ENCODE data around the gene HIPK1.

DNA sequence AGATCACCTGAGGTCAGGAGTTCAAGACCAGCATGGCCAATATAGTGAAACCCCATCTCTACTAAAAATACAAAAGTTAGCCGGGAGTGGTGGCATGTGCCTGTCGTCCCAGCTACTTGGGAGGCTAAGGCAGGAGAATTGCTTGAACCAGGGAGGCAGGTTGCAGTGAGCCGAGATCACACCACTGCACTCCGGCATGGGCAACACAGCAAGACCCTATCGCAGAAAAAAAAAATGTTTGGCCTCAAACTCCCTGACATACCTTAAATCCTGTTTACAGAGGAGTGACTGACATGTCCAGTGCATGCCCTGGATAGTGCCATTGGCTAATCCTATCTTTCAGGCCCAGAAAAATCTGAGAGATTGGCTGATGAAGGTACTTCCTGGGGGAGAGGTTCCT, 12.2 kb upstream of the HIPK1 start:
- TF ChIP-seq, protein P1, sequence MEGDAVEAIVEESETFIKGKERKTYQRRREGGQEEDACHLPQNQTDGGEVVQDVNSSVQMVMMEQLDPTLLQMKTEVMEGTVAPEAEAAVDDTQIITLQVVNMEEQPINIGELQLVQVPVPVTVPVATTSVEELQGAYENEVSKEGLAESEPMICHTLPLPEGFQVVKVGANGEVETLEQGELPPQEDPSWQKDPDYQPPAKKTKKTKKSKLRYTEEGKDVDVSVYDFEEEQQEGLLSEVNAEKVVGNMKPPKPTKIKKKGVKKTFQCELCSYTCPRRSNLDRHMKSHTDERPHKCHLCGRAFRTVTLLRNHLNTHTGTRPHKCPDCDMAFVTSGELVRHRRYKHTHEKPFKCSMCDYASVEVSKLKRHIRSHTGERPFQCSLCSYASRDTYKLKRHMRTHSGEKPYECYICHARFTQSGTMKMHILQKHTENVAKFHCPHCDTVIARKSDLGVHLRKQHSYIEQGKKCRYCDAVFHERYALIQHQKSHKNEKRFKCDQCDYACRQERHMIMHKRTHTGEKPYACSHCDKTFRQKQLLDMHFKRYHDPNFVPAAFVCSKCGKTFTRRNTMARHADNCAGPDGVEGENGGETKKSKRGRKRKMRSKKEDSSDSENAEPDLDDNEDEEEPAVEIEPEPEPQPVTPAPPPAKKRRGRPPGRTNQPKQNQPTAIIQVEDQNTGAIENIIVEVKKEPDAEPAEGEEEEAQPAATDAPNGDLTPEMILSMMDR (IDR thresholded peaks at IDR 0.05; ENCODE audit: insufficient read depth, low read length) = no peak
- TF ChIP-seq, protein P2, sequence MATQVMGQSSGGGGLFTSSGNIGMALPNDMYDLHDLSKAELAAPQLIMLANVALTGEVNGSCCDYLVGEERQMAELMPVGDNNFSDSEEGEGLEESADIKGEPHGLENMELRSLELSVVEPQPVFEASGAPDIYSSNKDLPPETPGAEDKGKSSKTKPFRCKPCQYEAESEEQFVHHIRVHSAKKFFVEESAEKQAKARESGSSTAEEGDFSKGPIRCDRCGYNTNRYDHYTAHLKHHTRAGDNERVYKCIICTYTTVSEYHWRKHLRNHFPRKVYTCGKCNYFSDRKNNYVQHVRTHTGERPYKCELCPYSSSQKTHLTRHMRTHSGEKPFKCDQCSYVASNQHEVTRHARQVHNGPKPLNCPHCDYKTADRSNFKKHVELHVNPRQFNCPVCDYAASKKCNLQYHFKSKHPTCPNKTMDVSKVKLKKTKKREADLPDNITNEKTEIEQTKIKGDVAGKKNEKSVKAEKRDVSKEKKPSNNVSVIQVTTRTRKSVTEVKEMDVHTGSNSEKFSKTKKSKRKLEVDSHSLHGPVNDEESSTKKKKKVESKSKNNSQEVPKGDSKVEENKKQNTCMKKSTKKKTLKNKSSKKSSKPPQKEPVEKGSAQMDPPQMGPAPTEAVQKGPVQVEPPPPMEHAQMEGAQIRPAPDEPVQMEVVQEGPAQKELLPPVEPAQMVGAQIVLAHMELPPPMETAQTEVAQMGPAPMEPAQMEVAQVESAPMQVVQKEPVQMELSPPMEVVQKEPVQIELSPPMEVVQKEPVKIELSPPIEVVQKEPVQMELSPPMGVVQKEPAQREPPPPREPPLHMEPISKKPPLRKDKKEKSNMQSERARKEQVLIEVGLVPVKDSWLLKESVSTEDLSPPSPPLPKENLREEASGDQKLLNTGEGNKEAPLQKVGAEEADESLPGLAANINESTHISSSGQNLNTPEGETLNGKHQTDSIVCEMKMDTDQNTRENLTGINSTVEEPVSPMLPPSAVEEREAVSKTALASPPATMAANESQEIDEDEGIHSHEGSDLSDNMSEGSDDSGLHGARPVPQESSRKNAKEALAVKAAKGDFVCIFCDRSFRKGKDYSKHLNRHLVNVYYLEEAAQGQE (IDR thresholded peaks at IDR 0.05; ENCODE audit: insufficient replicate concordance, low read depth) = no peak
- no peak for TF ChIP-seq GABPA (IDR thresholded peaks at IDR 0.05; ENCODE audit: low read depth)
- TF ChIP-seq POLR2AphosphoS5 (IDR thresholded peaks at IDR 0.05; ENCODE audit: low read depth) = no peak

All from HL-60 (cell line).